ENCODE results near the gene BNC2. TPM values are rescaled to one million over a fixed set of nuclear protein-coding genes. Genes with fewer than 3 reads are reported as not detected.

BNC2 gene
- total and polyA plus RNA-seq, 2 of the 13 experiments (the other 11 are each of a cell fraction or from before 2014, with no cell fraction given), result not detected

DNA sequence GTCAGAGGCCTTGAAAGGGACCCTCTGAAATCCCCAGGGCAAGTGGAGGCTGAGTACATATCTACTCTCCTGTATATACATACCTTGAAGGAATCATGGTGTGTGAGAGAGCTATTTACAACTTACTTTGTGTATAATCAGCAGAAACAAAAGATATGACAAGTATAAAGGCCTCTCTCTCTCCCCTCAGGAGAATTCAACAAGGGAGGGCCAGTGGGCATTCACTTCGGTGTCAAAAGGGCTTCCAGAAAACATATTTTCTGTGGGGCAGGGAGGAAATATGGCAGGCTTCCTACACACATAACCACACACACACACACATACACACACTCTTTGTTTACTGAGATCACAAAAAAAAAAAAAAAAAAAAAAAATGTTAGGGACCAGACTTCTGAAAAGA, 181.7 kb downstream of the BNC2 start:
- ChIA-PET POLR2A (no interaction called here), CTCF (ENCODE audit: low intra/inter-chr PET ratio, low total read pairs) (no interaction called here)
- no peaks in the 10 kb centered on the region for H3K9me3 ChIP-seq (ENCODE audit: low read length)
- 0% methylated on average over 1 of the region's 1 CpG for WGBS (ENCODE audit: low lambda C conversion rate)
- no peaks in the 10 kb centered on the region for H3K27me3 ChIP-seq (ENCODE audit: control insufficient read depth in 1 of 2, insufficient read depth in 2 of 2, low read length in 2 of 2)
- no peak overlapping the region for H3K4me3 ChIP-seq (replicated peaks in 1 of 3; ENCODE audit: insufficient read depth in 1 of 3, low read depth in 2 of 3, low read length in 3 of 3)
- intact Hi-C loops (cut with micrococcal nuclease; ENCODE audit: unreplicated experiment) (no loop called here), in situ Hi-C loops (cut with HindIII; ENCODE audit: extremely low pct_ligation_motif_present, low pct_unique_long_range_greater_than_20kb) (no loop called here)
- no peaks in the 10 kb centered on the region for H3K36me3 ChIP-seq (replicated peaks in 1 of 2; ENCODE audit: control insufficient read depth in 1 of 2, insufficient read depth in 2 of 2, low read length in 2 of 2)
- no peak overlapping the region for H3K4me2 ChIP-seq (ENCODE audit: low read depth, low read length)
- FAIRE-seq (no peak), DNase-seq (ENCODE audit: low spot score) (no peak), ATAC-seq (no peak)
- no peaks in the 10 kb centered on the region for H3K4me1 ChIP-seq (ENCODE audit: insufficient read depth, low read length)
- BruUV-seq (replicated peaks), result no TSS peak
- H3K79me2 ChIP-seq (ENCODE audit: insufficient read depth, low read length), result no peaks in the 10 kb centered on the region
- no peaks in the 10 kb centered on the region for H4K20me1 ChIP-seq (ENCODE audit: insufficient read depth, low read length)
- H3K9ac ChIP-seq (ENCODE audit: insufficient read depth, low read depth, low read length), result no peak overlapping the region
- TF ChIP-seq ZNF468 (CRISPR knock-in tag; IDR thresholded peaks at IDR 0.05) (no peak), GPN1 (CRISPR knock-in tag; IDR thresholded peaks at IDR 0.05; ENCODE audit: borderline replicate concordance) (no peak), NCOA1 (CRISPR knock-in tag; IDR thresholded peaks at IDR 0.05) (no peak), ZNF513 (CRISPR knock-in tag; conservative IDR thresholded peaks at IDR 0.05) (no peak), SMAD9 (CRISPR knock-in tag; IDR thresholded peaks at IDR 0.05) (no peak), ZSCAN25 (CRISPR knock-in tag; IDR thresholded peaks at IDR 0.05) (no peak), POLR2A (IDR thresholded peaks at IDR 0.05; ENCODE audit: insufficient read depth in 1 of 2, low read depth in 2 of 2, low read length in 2 of 2) (no peak), LCORL (IDR thresholded peaks at IDR 0.05) (no peak), LCORL (CRISPR knock-in tag; IDR thresholded peaks at IDR 0.05) (no peak), SP4 (CRISPR knock-in tag; IDR thresholded peaks at IDR 0.05) (no peak), RFX1 (IDR thresholded peaks at IDR 0.05) (no peak), POGK (CRISPR knock-in tag; conservative IDR thresholded peaks at IDR 0.05) (no peak), ZNF24 (IDR thresholded peaks at IDR 0.05) (no peak), HNF4G (IDR thresholded peaks at IDR 0.05; ENCODE audit: borderline replicate concordance, low read depth, low read length) (no peak), HNF4G (CRISPR knock-in tag; IDR thresholded peaks at IDR 0.05; ENCODE audit: borderline replicate concordance, low read depth) (no peak)
- TF ChIP-seq, protein P1, sequence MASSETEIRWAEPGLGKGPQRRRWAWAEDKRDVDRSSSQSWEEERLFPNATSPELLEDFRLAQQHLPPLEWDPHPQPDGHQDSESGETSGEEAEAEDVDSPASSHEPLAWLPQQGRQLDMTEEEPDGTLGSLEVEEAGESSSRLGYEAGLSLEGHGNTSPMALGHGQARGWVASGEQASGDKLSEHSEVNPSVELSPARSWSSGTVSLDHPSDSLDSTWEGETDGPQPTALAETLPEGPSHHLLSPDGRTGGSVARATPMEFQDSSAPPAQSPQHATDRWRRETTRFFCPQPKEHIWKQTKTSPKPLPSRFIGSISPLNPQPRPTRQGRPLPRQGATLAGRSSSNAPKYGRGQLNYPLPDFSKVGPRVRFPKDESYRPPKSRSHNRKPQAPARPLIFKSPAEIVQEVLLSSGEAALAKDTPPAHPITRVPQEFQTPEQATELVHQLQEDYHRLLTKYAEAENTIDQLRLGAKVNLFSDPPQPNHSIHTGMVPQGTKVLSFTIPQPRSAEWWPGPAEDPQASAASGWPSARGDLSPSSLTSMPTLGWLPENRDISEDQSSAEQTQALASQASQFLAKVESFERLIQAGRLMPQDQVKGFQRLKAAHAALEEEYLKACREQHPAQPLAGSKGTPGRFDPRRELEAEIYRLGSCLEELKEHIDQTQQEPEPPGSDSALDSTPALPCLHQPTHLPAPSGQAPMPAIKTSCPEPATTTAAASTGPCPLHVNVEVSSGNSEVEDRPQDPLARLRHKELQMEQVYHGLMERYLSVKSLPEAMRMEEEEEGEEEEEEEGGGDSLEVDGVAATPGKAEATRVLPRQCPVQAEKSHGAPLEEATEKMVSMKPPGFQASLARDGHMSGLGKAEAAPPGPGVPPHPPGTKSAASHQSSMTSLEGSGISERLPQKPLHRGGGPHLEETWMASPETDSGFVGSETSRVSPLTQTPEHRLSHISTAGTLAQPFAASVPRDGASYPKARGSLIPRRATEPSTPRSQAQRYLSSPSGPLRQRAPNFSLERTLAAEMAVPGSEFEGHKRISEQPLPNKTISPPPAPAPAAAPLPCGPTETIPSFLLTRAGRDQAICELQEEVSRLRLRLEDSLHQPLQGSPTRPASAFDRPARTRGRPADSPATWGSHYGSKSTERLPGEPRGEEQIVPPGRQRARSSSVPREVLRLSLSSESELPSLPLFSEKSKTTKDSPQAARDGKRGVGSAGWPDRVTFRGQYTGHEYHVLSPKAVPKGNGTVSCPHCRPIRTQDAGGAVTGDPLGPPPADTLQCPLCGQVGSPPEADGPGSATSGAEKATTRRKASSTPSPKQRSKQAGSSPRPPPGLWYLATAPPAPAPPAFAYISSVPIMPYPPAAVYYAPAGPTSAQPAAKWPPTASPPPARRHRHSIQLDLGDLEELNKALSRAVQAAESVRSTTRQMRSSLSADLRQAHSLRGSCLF (CRISPR knock-in tag; IDR thresholded peaks at IDR 0.05; ENCODE audit: borderline replicate concordance), result no peak
- no peak overlapping the region for H2AFZ ChIP-seq (ENCODE audit: low read length)
- no peak overlapping the region for H3K27ac ChIP-seq (ENCODE audit: extremely low read length, insufficient read depth, low read length)
